Subcutaneous adipose tissue (tissue), 4 donors: Measurements from ENCODE around the gene DDX3X. TPM values are rescaled to one million over a fixed set of nuclear protein-coding genes. Genes with fewer than 3 reads are reported as not detected.

Source experiments
- total RNA-seq, 4 donors: library from RNA; depleted of rRNA; stranded (reverse); fragments of >200 nt; gene quantifications; one replicate each; pipeline ENCODE4 v1.1.0, GENCODE V29; 2016
- TF ChIP-seq, protein P1 (sequence below): fragments of 450-650 bp; IDR thresholded peaks from one replicate; pipeline ENCODE4 v1.5.1; 2016; ENCODE audit warnings: low read depth, mild to moderate bottlenecking, control low read depth, antibody characterized with exemption, moderate library complexity

The DDX3X gene
- total RNA-seq, 4 donors from 2014 or later: 214 to 404 (median 320) TPM

DNA sequence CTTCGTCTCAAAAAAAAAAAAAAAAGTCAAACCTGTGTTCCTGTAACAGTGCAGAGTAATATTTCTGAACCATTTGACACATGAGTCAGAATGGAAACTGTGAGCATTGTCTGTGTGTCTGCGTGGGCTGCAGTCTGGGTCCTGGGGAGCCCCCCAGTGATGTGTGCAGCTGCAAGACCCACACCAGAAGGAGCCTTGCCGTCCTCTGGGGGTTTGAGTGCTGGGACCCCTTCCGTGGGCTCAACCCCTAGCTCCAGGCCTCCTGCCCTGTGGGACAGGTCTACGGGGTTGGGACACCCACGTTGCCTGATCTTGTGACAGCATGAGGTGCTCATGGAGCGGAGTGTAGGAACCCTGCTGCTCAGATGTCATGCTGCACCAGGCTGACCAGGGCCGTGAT lies 43.7 kb downstream of the DDX3X start:
- TF ChIP-seq, protein P1, sequence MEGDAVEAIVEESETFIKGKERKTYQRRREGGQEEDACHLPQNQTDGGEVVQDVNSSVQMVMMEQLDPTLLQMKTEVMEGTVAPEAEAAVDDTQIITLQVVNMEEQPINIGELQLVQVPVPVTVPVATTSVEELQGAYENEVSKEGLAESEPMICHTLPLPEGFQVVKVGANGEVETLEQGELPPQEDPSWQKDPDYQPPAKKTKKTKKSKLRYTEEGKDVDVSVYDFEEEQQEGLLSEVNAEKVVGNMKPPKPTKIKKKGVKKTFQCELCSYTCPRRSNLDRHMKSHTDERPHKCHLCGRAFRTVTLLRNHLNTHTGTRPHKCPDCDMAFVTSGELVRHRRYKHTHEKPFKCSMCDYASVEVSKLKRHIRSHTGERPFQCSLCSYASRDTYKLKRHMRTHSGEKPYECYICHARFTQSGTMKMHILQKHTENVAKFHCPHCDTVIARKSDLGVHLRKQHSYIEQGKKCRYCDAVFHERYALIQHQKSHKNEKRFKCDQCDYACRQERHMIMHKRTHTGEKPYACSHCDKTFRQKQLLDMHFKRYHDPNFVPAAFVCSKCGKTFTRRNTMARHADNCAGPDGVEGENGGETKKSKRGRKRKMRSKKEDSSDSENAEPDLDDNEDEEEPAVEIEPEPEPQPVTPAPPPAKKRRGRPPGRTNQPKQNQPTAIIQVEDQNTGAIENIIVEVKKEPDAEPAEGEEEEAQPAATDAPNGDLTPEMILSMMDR: no peak

DNA sequence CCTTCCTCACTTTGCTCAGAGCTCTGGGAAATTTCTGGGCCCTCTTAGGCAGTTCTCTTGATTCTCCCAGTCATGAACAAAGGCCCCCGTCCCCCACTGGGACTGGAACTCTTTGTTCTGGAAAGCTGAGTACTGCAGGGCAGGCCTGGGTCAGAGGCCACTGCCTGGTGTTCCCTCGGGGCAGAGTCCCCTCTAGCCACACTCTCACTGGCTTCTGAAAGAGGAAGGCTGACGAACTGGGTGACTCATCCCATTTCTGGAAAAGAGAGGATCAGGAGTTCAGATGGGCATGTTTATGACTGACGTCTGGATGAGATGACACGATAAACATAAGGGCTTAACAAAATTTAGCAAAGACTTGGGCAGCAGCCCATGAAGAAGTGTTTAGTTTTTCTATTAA lies 47.7 kb downstream of the DDX3X start:
- TF ChIP-seq, protein P1: no peak

DNA sequence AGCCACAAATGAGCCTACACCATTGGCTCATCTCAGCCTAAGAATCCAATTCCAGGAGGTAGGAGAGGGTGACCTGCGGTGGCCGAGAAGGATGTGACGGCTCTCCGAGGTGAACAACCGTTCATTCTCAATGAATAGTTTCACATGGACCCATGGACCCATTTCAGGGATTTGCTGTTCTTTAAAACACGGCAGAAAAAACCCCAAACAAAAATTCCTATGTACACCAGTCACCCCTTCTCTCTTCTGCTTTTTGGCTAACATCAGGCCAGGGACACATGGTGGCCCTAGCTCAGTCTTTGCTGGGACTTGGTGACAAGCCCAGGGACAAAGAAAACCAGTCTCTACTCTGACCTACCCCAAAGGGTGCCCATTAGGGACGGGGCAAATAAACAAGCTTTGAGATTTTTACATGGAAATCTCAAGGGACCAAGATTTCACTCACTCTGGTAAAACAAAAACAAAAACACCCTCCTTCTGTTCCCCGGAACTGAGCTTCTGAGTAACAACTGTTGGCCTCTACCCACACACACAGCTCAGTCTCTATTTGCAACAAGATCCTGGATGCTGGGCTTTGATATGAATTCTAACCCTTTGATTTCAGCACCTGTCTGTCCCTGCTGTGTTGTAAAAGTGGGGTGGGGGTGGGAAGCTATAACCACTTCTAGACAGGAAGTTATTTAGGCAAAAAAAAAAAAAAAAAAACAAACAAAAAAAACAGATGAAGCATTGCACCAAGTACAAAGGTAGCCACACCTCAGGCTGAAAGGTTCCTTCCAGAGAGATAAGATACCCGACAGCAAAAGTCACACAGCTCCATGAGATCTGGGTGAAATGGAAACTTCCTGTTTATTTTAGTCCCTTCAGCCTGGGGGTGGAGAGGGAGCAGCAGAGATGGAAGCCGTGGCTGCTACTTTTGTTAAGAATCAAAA lies 49.0 kb downstream of the DDX3X start:
- TF ChIP-seq, protein P1: no peak

DNA sequence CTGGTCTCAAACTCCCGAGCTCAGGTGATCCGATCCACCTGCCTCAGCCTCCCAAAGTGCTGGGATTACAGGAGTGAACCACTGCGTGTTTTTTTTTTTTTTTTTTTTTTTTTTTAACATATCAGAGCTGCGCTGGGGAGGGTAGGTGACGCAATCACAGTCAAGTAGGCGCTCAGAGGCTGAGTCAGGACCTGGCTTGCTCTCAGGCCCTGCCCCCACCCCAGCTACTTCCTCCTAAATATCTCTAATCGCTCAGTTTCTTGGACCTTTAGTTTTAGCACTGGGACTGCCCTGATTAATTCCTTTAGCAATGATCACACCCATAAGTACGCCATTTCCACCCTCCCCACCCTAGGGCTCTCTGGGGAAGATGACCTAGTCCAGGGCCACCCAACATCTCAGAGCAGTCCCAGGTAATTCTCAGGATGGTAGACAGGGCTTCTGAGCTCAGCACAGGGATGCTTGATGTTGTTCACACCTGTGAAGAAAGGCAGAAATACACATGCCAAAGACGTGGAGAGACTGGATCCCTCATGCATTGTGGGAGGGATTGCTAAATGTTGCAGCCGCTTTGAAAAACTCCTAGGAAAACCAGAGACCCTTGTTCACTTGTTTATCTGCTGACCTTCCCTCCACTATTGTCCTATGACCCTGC lies 50.2 kb downstream of the DDX3X start:
- TF ChIP-seq, protein P1: no peak

DNA sequence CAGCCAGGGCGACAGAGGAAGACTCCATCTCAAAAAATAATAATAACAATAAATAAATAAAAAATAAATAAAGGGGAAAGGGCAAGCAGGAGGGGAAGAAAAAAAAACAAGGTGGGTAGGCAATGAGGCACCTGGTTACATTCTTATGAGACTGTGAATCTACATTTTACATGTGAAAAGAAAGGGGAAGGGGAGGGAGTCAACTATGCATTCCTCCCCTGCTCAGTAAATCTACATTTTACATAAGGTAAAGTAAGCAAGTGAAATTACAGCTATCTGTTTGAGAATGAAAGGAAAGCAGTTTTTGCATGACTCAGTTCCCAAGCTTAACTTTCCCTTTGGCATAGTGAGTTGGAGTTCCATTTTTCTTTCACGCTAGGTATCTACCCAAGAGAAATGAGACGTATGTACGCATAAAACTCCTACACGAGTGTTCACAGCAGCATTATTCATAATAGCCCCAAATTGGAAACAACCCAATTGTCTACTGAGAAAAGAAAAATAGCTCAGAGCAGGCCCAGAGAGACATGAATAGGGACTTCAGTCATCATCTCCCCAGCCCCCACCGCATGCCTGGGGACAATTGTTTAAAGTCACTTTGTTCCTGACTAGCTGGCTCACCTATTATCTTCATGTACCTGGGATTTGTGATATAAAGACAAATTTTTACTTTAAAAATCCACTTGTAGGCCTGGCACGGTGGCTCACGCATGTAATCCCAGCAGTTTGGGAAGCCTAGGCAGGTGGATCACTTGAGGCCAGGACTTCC lies 52.4 kb downstream of the DDX3X start:
- TF ChIP-seq, protein P1: no peak

DNA sequence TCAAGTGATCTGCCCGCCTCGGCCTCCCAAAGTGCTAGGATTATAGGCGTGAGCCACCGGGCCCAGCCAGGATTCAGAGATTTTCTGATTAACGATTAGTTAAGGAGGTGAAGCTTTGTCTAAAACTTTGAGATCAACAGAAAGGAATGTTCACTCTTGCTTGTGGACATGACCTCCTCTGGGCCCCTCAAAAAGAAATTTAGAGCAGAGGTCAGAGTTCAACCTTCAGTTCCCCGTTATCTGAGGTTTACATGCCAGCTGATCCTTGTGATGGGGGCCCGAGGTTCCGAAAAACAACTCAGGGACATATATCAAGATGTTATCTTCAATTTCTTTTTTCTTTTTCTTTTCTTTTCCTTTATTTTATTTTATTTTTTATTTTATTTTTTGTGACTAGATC lies 54.6 kb downstream of the DDX3X start:
- TF ChIP-seq, protein P1: no peak

DNA sequence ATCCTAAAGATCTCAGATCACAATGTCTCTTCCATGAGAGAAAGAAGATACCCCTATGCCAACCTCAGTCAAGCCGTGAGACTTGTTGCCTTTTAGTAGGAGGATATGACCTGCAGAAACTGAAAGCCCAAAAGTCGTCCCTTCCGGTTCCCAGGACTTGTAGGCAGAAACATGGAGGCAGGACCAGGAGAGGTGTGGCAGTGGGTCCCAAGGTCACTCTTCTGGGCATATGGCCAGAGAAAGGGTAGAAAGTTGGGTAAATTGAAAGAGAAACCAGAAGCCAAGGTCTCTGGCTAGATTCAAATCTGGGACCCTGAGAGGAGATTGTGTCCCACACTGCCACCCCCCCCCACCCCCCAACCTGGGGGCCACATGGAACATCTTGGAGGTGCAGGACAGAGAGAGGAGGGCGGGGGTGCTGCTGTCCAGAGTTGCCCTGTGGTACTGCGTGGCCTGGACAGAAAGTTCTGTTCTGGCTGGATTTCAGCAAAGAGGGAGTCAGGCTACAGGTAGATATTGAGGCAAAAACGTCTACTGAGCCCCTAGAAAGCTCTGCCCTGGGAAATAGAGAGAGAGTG lies 55.4 kb downstream of the DDX3X start:
- TF ChIP-seq, protein P1: no peak
